Fibroblast of villous mesenchyme (primary cell): ENCODE data around the gene MMADHC. TPM values are rescaled to one million over a fixed set of nuclear protein-coding genes. Genes with fewer than 3 reads are reported as not detected.
A peak's percentile ranks its signal among the peaks of the same experiment; 100 is the strongest.

Experiments used
- DNase-seq: peaks from one replicate; pipeline ENCODE4 v3.0.0-alpha.2; 2010; ENCODE audit warnings: low read depth
- H3K4me3 ChIP-seq: 2 replicates; pipeline ENCODE4 v1.5.1; 2011; ENCODE audit warnings: low read depth, mild to moderate bottlenecking, low read length
- CTCF ChIP-seq: IDR thresholded peaks from 2 replicates; pipeline ENCODE4 v1.5.1; 2012; ENCODE audit warnings: low read depth, mild to moderate bottlenecking, low read length; ENCODE audit not compliant: insufficient read depth
- total RNA-seq: library from RNA; depleted of rRNA; stranded (reverse); fragments of >200 nt; gene quantifications from 2 replicates; pipeline ENCODE4 v1.2.3, GENCODE V29; 2012

MMADHC gene
- total RNA-seq, 1 donor, result 265 TPM

GRCh38 chr2:149579972-149580882 is 7.3 kb downstream of the MMADHC start:
- no peak overlapping the region for H3K4me3 ChIP-seq
- DNase-seq, result peak; percentile 15
- TF ChIP-seq CTCF, result no peak

- H3K4me3 ChIP-seq, result no peak overlapping the region
- no peak for DNase-seq
- TF ChIP-seq CTCF, result no peak
Measured at GRCh38 chr2:149577269-149577668, 10.3 kb downstream of the MMADHC start.

- no peak for TF ChIP-seq CTCF
- DNase-seq, result no peak
- no peak overlapping the region for H3K4me3 ChIP-seq
Measured at GRCh38 chr2:149575752-149576151, 11.8 kb downstream of the MMADHC start.

- no peak overlapping the region for H3K4me3 ChIP-seq
- DNase-seq, result no peak
- no peak for TF ChIP-seq CTCF
Measured at GRCh38 chr2:149575277-149575676, 12.3 kb downstream of the MMADHC start.

- H3K4me3 ChIP-seq, result no peak overlapping the region
- peak; percentile 52 for DNase-seq
- TF ChIP-seq CTCF, result peak; percentile 37
Measured at GRCh38 chr2:149573760-149574159, 13.8 kb downstream of the MMADHC start.

GRCh38 chr2:149572102-149572953 is 15.2 kb downstream of the MMADHC start:
- no peak for DNase-seq
- TF ChIP-seq CTCF, result no peak
- H3K4me3 ChIP-seq, result no peak overlapping the region
